Activated T-cell treated with anti-CD3 and anti-CD28 coated beads, Interleukin-2, amount 50 U/mL, for 1 hour (primary cell): ENCODE results near the gene CSH2.
"Not testable (repeated sequence)": the region's sequence is repeated elsewhere in the genome, so short reads cannot be mapped to it uniquely, and the experiment has no call there.

ENCODE experiments used
- DNase-seq: peaks from one replicate; pipeline ENCODE4 v3.0.0-alpha.2; 2020

The CSH2 gene

DNA sequence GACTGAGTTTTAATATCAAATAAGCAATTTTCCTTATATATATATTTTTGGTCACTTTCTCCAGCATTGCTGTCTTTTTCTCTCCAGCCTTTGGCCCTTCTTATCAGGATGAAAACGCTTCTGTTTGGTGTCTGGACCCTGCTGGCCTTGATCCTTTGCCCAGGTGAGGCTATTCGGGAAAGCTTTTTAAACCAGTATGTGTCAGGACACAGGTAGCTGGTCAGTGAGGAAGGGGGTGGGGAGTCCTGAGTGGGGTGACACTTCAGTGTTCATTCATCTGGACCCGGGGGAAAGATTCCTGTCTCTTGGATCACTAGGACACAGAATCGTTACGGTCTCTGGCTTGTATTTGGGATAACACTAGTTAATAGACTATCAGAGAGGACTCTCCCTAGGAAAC lies 18.8 kb downstream of the CSH2 start:
- no peak for DNase-seq

DNA sequence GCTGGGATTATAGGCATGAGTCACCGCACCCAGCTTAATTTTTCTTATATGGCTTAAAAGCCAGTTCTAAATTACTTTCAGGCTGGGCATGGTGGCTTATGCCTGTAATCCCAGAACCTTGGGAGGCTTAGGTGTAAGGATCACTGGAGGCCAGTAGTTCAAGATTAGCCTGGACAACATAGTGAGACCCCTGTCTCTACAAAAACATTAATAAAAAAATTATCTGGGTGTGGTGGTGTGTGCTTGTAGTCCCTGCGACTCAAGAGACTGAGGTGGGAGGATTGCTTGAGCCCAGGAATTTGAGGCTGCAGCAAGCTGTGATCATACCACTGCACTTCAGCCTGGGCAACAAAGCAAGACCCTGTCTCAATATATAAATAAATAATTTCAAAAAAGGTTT lies 20.2 kb downstream of the CSH2 start:
- no peak for DNase-seq

DNA sequence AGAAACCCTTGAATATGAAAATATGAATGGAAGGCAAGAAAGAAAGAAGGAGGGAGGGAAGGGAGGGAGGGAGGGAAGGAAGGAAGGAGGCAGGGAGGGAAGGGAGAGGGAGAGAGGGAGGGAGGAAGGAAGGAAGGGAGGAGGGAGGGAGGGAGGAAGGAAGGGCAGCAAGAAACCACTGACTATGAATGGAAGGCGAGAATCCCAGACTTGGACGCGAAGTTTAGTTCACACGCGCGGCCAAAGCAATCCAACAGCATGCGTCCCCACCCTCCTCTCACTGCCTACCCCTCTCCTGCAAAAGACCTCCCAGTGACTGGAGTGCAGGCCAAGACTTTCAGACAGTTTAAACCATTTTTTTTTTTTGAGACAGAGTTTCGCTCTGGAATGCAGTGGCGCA lies 23.1 kb downstream of the CSH2 start:
- DNase-seq: no peak

DNA sequence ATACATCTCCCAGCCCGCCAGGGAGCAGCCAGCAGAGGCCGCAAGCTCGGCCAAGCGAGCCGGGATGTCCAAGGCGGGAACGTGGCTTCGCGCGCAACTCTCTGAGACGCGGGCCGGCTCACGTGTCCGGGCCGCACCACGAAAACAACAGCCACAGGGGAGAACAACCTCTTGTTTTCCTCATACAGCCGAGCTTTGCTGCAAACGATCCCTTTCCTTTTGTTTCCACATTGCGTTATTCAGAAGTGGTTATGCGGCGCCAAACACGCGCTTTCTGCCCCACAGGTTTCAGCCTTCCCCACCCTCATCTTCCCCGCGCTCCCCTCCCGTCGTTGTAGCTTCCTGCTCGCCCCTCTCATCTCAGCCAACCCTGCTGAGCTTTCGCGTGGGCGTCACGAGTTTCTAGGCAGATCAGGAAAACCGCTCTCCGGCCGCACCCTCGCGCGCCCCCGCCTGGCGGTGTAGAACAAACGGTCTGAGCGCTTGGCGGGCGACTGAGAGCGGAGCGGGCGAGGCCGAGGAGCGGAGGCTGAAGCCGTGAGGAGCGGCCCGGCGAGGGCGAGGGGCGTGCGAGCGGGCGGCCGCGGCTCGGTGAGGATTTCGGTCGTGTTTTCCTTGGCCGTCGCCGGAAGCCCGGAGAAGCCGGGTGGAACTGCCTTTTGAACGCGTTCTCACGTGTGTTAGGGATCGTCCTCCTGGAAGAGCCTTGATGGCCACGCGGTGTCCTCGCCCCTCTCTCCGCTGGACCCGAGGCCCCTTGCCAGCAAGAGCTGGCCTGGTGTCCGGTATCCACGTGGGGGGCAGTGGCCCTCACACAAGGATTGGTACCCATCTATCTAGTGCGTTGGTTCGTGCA lies 24.4 kb downstream of the CSH2 start:
- DNase-seq: peak; percentile 97

DNA sequence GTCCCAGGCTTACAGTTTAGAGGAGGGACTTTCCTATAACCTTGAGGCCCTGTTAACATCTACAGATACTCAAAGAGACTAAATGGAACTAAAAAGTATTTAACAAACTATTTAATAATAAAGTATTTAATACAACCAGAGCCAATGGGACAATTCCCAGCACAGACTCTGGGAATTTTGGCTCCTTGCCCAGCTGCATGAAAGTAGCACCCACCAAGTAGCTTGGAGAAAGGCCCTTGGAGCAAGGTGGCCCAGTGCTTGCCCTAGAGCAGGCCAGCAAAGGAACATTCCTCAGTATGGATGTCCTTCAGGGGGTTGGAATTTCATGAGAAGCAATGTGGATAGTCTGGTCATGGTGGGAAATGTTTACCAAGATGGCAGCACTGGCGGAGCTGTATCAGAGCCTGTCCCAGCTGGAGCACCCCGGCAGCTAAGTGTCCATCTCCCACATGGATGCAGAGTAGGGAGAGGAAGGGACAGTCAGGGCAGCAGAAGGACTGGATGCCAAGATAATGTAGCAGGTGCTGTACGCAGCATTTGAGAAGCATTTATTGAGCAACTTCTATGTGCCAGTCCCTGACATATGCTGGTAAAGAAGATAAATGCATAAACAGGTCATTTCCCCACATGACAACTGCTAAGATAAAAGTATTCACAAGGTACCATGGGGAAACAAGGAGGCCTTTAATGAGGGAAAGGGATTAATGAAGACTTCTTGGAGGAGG lies 25.8 kb downstream of the CSH2 start:
- DNase-seq: no peak

DNA sequence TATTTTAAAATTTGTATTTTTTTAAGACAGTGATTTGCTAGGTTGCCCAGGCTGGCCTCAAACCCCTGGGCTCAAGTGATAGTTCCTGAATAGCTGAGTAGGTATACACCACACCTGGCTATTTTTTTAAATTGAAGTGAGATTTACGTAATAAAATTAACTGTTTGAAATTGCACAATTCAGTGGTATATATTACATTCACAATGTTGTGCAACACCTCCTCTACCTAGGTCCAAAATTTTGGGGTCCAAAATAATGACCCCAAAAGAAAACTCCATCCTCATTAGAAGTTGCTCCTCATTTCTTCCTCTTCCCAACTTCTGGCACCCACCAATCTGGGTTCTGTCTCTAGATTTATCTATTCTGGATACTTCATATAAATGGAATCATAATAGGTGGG lies 28.0 kb downstream of the CSH2 start:
- DNase-seq: no peak

DNA sequence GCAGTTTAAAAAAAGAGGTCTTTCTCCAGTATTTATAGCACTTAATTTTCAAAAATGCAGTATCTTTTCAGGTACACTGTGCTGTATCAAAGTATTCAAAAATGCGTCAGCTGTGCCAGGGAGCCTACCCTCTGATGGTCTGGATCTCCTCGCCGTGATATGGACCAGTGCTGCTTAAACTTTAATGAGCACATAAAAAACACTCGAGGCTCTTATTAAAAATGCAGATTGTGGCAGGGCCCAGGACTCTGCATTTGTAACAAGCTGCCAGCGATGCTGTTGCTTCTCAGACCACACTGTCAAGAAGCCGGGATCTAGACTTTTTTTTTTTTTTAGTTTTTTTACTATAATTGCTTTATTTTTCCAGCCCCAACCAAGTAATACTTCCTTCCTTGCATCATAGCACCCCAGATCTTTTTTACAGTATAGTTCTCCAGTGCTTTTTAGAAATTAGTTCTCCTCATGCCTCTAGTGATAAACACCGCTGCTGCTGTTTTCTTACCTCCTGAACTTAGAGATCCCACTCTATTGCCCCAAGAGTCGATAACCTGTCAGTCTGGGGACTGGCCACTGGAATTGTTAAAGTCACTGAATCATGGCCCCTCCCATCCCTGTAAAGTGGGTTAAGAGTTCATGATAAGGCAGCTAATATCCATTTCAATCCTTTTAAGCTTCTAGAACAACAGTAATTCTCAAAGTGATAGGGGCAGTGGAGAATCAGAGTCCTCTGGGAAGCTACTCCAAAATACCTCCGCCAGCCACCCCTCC lies 29.4 kb downstream of the CSH2 start:
- no peak for DNase-seq

DNA sequence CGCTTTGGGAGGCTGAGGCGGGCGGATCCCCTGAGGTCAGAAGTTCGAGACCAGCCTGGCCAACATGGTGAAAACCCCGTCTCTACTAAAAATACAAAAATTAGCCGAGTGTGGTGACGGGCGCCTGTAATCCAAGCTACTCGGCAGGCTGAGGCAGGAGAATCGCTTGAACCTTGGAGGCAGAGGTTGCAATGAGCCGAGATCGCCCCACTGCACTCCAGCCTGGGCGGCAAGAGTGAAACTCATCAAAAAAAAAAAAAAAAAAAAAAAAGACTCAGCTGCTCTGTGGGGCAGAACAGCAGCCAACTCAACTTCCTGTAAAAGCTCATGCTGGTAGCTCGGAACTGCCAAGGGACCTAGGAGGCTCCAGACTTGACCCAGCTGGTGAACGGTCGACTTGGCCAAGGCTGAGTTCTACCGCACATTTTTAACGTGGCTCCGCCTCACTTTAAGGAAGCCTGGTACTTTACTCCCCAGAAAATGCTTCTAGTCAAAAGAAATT lies 30.0 kb downstream of the CSH2 start:
- DNase-seq: not testable (repeated sequence)

DNA sequence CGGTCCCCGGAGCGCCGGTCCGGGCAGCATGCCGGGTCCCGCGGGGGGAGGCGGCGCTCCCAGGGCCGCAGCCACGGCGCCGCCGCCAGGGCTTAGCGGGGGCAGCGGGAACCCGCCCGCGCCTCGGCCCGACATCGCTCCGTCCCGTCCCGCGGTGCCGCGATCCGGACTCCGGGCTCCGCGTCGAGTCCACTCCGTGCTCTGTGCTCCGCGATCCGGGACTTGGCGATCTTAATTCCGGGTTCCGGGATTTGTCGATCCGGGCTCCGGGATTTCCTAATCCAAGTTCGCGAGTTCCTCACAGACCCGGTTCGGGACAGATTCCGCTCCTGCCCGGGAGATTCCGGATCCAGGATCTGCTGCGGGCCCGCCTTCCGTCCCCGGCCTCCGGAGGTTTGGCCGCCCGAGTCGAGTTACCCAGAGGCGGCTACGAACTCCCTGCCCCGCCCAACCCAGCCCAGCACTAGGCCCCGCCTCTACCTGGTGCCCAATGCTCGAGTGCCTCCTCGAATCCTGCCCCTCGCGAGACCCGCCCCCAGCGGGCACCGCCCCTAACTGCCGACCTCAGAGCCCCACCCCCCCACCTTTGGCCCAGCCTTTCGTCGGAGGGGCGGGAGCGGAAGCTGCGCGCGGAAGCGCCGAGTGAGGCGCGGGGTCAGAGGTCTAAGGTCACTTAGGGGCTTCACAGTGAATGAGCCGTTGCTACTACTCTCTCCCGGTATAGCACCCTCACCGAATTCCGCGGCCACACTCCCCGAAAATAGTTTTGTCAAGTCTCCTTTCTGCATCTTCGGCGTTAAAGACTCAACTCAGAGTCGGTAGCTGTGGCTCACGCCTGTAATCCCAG lies 30.7 kb downstream of the CSH2 start, which contains the start of gene SMARCD2:
Gene SMARCD2 (minus strand): TSS at position 146 of the 847 bp plus-strand sequence. CDS start 11 bp downstream, at position 135.
- peak; percentile 99 for DNase-seq

DNA sequence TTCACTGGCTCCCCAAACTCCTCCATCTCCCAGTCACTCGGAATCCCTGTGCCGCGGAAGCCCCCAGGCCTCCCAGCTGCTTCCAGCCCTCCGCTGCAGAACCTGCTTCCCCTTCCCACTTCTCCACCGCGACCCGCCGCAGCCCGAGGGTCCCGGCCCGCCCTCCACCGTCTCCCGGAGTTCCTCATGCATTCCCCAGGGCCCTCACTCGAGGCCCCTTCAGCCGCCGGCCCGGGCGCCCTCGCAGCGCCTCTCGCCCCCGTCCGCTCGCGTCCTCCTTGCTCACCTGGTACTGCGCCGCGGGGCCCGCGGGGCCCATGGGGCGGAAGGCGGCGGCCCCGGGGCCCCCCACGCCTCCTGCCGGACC lies 31.3 kb downstream of the CSH2 start:
- DNase-seq: no peak

DNA sequence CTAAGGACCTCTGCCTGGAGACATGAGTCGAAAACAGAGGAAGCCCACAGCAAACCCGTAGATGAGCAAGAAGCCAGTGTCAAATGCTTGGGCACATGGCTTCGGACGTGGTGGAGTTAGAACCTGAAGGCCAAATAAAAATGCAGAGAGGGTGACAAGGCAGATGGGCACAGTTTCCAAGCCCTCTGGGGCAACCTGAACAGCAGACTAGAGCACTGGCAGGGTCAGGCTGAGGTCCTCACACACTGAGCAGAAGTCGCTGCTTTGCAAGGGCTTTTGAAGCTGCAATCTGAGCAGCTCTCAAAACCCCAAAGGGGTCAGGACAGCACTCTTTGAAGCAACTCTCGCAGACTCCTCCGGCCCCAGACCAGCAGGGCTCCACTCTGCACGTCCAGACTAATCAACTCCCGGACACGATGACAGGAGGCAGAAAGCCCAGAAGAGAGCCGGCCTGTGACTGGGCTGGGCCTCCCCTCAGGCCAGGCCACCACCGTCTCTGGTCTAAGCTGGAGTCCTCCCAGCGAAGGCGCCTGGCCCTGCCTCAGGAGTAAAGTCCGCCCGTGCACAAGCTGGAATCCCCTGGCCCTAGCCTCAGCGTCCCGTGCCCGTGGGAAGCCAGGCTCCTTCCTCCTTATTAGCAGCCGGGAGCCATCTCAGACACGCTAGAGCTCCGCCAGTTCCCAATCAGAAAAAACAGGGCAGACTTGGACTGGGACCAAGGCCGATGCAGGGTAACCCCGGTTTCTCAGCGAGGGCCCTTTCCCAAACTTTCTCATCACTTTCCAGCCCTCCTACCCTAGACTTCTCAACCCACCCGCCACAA lies 31.9 kb downstream of the CSH2 start:
- no peak for DNase-seq

DNA sequence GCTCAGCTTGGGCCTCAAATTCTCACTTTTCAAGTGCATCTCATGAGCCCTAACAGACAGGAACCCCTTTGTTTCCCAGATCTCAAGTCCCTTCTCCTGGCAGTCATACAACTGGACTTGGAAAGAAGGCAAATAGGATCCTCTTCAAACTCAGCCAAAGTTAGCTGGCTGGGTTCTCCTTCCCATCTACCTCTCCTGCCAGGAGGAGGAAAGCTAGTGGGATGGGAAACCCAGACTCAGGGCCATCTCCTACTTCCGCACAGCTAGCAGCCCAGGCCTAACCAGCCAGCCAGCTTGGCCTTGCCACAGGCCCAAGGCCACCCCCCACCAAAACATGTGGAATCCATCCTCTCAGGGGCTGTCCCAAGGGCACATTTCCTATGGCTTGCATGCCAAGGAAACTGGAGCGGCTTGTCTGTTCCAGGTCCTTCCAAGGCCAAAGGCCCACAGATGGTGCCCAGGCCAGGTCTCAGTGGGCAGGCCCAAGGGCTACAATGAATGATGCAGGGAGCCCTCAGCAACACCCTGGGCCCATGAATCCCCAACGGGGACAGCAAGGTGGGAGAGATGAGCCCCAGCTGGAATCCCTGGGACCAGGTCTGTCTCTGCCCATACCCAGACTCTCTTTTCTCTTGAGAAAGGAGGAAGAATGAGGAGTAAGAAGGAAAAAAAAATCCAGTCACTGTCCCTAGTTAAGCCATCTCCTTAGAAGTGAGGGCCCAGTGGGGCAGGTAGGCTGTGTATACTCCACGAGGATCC lies 32.7 kb downstream of the CSH2 start:
- no peak for DNase-seq

DNA sequence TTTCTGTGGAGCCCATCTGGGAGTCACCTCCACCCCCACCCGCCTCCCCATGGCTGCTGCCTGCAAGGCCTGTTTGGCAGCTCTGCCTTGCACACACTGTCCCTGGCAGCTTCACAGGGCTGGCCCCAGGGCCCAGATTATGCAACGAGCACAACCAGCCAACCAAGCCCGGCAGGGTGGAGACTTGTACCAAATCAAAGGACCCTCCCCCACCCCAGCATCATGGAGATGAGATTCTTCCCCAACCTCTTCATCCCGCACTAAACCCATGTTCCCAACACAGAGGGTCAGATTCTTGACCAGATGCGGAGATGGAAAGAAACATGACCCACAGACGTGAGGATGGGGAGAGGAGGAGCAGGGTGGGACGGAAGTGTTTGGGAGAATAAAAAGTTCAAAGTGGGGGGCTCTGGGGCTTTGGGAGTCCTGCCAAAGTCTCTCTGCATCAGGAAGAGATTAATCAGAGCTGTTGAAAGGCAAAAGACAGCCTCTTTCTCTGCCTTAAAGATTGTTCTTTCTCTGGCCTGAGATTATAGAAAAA lies 34.8 kb downstream of the CSH2 start:
- DNase-seq: no peak

DNA sequence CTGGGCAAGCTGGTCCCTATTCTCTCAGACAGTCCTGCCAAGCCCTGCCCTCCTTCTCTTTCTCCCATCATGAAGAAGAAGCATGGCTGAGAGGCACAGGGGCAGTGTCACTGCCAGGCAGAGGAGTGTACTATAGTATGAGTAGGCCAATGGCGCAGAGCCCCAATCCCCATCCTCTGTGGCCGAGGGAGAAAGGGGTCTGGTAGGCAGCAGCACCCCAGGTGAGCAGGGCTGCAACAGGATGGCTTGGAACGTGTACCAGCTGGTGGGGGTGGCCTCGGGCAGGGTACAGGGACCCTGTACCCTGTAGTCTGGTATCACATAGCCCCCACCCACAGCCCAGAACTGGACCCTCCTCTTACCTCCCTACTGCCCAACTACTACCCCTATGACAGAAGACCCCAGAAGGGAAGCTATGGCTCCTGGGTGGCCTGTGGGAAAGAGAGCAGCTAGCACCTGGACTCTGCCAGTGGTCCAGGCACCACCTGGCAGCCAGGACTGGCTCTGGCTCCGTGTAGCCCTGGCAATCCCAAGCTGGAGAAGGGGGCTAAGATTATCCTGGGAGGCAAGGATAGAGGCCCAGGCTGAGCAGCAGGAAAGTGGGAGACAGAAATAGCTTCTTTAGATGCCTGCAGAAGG lies 35.4 kb downstream of the CSH2 start:
- DNase-seq: no peak

DNA sequence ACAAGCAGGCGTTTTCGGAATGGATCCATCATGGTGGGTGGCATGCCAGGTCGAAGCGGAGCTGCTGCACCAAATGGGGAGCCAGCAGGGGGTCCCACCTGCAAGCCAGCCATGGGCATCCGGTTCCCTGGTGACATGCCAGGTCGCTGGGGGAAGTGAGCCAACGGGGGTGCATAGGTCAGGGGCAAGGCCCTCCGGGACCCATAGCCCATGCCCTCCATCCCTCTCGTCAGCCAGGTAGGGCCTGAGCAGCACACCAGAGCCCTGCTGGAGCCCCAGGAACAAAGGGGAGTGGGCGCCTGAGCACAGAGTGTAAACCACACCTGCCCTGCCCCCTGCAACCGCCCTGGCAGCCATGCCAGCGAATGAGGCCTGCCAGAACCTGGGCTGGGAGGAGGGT lies 36.0 kb downstream of the CSH2 start:
- no peak for DNase-seq

DNA sequence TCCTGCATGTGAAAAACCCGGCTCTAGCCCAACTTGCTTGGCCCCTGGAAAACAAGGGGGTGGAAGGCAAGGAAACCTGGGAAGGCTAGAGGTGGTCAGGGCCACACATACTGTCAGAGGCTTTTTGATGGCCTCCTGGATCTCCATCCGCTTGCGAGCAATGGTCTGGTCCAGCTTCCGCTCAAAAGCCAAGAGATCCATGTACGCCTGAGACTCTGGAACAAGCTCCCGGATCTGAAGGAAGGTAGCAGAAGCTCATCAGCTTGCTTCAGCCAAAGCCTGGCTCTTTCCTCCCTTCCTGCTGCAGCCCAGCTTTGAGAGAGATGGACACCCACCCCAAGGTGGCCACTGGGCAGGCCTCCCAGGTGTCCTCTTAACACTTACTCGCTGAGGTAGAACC lies 36.7 kb downstream of the CSH2 start:
- no peak for DNase-seq

DNA sequence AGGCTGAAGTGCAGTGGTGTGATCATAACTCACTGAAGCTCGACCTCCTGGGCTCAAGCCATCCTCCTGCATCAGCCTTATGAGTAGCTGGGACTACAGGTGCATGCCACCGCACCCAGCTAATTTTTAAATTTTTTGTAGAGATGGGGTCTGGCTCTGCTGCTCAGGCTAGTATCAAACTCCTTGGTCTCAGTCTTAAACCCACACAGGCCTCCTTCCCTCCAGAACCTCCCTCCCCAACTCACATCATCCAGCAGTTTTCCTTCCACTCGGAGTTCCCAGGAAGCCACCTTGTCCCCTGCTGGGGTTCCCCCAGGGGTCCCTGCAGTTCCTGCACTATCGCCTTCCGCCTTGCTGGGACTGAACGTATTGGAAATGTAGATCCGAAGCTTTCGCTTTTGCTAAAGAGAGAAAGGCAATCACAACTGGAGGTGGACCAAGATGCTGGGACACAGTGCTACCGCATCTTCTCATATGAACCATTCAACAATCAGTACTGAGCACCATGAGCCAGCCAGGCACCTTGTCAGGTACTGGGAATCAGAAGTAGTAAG lies 38.2 kb downstream of the CSH2 start:
- DNase-seq: no peak

DNA sequence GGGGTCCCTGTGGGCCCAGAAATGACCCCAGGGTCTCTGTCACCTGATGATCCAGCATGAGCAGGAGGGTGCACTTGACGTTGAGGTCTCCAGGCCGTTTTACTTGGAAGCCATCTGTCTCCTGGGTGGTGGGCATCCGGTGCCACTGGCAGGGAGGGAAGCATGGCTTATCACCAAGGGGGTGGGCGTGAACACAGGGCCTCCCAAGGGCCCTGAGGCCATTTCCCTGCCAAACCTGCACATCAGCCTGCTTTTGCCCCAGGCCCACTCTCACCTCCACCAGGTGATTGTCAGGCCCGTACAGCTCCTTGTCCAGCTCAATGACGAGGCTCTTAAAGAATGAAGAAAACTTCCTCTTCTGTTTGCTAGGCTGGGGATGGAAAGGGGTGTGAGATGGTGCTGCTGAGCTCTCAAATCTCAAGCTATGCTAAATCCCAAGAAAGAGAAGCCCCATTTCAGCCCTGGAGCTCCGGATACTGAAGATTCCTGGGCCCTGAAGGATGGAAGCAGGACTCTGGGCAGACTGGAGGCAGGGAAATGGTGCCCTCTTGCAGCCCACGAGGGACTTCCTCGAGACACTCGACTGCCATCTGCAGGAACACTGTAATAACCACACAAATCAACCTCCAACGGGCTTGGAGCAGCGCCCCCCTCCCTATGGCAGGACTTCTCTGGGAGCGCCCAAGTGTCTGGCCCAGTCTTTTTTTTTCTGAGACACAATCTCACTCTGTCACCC lies 38.9 kb downstream of the CSH2 start:
- DNase-seq: peak; percentile 69
